GM19463 (cell line): ENCODE data around the gene MKNK1.

ENCODE experiments used
- ATAC-seq: cut with Tn5 transposase; IDR thresholded peaks from one replicate; pipeline ENCODE4 v1.9.1; 2021; ENCODE audit warnings: mild to moderate bottlenecking, moderate library complexity; ENCODE audit not compliant: unreplicated experiment

MKNK1 gene

DNA sequence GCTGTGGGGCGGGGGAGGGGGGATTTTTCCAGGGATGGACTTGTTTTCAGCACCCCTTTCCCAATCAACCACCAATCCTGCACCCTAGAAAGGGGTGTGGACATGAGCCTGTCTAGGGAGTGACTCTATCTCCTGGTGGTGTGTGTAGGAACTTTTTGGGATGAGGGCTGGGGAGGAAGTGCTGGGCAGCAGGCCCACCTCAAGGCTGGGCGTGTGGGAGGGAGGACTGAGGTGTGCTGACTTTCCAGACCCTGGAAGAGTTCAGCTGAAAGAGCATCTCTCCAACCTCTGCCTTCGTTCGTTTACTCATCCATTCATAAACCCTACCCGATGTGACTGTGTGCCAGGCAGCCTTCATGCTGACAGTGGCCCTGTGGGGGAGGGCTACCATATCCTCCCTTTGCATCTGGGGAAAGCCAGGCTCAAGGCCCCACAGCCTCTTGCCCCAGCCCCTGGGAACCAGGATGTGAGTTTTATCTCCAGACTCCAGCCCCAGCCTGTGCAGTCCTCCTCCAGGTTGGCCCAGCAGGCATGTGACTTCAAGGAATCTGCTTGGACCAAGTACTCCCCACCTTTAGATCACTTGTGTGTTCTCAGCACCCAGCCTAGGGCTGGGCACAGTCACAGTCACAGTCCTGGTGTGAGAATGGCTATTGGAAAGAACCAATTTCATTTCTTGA is 59.4 kb downstream of the MKNK1 start:
- ATAC-seq = no peak

DNA sequence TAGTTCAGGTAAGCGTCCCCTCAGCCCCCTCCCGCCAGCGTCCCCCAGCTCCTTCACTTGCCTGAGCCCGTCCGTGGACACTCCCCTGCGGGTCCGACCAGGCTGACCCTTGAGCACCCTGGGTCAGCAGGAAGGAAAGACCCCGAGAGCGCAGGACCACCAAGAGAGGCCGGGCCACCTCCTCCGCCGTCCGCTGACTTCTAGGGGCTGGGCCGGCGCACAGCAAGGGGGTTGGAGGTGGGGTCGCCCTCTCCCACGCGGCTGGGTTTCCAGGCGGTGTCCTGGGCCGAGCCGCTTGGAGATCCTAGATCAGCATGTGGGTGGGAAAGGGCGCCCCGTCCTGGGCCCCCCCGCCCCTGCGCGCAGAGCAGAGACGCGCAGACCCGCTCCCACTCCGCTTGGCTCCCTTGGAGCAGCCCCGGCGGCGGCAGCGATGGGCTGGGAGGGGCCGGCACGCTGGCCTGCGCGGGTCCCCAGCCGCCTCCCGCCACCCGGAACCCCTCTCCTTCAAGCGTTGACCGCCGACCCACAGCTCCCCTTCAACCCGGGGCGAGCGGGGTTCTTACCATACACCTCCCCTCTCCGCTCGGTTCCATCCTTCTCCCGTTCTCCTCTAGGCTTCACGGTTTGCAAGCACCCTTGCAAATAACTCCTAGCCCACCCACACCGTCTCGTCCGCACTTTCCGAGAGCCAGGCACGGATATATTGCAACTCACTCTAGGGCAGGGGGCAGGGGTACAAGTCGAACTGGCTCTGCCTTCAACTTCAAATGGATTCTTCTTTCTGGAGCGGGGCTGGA is 60.1 kb downstream of the MKNK1 start:
- ATAC-seq = no peak

- no peak for ATAC-seq
These were observed 60.7 kb downstream of the MKNK1 start for GRCh38 chr1:46543382-46543760.

GRCh38 chr1:46539972-46540371 is 64.1 kb downstream of the MKNK1 start:
- ATAC-seq = no peak

GRCh38 chr1:46538147-46538546 is 65.9 kb downstream of the MKNK1 start:
- ATAC-seq = no peak

DNA sequence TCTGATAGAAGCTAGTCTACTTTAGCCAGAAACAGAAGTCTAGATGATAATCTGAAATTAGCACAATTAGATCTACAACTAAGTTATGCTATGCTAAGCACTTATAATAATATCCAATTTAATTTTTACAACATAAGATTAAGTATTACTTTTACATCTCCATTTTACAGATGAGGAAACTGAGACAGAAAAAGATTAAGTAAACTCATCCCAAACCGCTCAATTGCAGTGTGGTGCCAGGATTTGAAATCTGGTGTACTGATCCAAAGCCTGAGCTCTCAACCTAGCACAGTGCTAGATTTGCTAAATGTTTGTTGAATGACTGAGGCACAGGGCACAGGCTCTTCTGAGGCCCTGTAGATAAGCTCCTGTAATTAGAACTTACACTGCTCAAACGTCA is 66.4 kb downstream of the MKNK1 start:
- ATAC-seq = no peak

DNA sequence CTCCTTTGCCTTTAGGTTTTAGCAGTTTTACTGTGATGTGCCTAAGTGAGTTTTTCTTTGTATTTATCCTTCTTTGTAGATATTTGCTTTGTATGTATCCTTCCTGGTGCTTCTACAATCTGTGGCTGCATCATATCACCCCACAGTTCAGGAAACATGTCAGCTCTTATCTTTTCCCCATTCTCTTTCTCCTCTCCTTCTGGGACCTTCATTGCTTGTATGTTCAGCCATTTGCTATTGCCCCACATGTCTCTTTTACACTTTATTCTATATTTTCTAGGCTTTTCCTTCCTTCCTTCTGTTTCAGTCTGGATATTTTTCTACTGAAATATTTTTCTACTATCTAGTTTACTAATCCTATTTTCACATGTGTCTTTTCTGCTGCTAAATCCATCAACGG is 67.5 kb downstream of the MKNK1 start:
- ATAC-seq = no peak

DNA sequence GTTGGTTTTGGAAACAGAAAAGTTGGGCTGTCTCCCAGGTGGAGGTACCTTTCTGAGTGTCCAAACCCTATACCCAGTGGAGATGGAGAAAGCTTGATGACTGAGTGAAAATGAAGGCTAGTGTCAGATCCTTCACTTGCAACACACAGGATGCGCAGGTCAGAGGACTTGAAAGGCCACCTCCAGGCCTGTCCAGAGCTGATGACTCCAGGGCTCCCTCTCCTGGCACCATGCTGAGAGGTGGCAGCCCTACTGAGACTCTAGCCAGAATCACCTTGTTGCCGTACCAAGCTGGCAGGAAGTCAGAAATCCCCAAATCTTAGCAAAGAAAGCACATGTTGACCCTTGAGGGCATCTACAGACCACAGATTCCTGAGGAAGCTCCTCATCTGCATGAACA is 69.0 kb downstream of the MKNK1 start:
- no peak for ATAC-seq

GRCh38 chr1:46533179-46533864 is 70.7 kb downstream of the MKNK1 start:
- no peak for ATAC-seq

DNA sequence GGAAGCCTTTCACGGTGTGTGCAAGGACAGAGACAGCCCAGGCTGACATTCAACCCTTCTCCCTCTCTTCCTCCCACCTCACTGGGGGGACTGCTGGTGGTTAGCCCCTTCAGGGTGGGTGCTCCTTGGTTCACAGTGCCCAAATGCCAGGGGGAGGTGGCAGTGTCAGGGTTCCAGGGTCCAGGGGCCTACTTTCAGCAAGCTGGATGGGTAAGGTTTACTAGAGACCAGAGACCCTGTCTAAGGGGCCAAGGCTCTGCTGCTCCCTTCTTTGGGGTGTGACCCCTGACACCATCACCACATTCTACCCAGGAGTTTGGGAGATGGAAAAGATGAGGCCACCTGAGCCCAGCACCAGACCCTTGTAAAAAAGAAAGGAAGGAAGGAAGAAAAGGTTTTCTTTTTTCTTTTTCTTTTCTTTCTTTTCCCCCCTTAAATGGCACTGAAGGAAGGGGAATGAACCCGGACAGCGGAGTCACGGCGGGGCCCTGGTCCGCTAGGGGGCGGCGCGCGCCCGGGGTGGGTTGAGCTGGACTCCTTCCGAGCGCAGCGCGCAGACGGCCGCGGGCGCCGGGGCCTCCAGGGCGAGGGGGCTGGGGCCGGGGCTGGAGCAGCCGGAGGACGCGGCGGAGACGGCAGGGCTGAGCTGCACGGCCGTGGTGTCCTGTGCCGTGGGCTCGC is 71.4 kb downstream of the MKNK1 start:
- ATAC-seq = no peak

DNA sequence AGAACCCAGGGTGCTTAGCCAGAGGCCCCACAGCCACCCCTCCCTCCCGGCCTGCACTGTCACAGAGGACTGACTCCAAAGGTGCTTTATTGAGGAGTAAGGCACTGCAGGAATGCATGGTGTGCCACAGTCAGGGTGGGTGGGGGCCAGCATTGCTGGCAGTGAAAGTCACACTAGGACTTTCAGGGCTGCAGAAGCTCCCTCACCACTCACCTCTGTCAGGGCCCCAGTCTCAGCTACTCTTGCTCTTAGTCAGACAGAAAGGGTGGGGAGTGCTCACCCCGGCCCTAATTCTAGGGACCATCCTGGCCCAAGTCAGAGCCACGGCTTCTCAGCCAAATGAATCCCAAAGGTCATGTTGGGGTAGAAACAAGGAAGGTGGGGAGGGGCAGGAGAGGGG is 72.0 kb downstream of the MKNK1 start:
- no peak for ATAC-seq

GRCh38 chr1:46530791-46531409 is 73.2 kb downstream of the MKNK1 start:
- ATAC-seq = no peak

DNA sequence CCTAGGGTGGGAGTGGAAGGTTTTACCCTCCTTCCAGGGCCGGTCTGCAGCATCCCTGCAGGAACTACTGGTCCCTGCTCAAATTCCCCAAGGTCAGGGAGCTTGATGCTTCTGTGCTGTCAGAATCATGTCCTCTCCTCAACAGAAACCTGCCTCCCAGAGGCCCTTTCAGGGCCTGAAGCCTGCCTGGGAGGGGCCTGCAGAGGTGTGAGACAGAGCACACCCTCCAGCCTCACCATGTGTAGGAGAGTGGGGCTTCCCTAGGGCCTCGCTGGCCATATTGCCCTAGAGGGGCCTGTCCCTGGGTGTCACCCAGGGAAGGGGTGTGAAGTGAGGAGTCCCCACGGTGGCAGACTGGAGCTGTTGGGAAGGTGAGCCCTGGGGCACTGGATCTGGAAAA is 73.8 kb downstream of the MKNK1 start:
- no peak for ATAC-seq

DNA sequence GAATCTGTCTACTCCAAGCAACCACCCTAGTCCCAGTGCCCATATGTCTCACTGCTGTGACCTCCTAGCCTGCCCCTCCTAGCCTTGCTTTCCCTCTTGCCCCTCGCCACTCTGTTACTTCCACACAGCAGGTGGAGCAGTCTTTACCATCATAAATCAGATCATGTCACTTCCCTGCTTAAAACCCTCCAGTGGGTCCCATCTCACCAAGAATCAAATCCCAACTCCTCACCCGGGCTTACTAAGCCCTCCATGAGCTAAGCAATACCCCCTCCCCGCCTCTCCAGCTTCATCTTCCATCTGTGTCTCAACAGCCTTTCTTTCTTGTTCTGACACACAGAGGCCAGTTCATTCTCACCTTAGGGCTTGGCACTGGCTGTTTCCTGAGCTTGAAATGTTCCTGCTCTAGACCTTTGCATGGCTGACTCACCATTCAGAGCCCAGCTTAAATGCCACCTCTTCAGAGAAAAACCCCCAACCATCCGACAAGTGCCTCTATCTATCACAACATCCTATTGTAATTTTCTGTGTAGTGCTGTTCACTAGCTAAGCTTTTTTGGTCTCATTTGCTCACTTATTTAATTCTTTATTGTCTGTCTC is 74.9 kb downstream of the MKNK1 start:
- ATAC-seq = no peak

- no peak for ATAC-seq
These were observed 75.6 kb downstream of the MKNK1 start for GRCh38 chr1:46528297-46528955.

- ATAC-seq = no peak
These were observed 76.4 kb downstream of the MKNK1 start for GRCh38 chr1:46527474-46528296.

GRCh38 chr1:46526691-46527291 is 77.3 kb downstream of the MKNK1 start:
- no peak for ATAC-seq

- ATAC-seq = no peak
These were observed 77.9 kb downstream of the MKNK1 start for GRCh38 chr1:46526013-46526690.
